NCI-H2196 (cell line): ENCODE data around the gene GSTM2.

ENCODE experiments used
- DNase-seq: peaks from one replicate; lab custom pipeline; 2025; ENCODE audit not compliant: unreplicated experiment; lab: John Stamatoyannopoulos, UW

Gene GSTM2

GRCh38 chr1:109712321-109712864 lies 44.5 kb downstream of the GSTM2 start:
- no peak for DNase-seq

GRCh38 chr1:109713636-109714035 lies 45.8 kb downstream of the GSTM2 start:
- no peak for DNase-seq

GRCh38 chr1:109714661-109715372 lies 47.0 kb downstream of the GSTM2 start:
- no peak for DNase-seq

GRCh38 chr1:109716121-109716520 lies 48.3 kb downstream of the GSTM2 start:
- DNase-seq: no peak

GRCh38 chr1:109716570-109717090 lies 48.8 kb downstream of the GSTM2 start:
- no peak for DNase-seq

- no peak for DNase-seq
These were observed 49.9 kb downstream of the GSTM2 start for GRCh38 chr1:109717729-109718128.

- DNase-seq: no peak
These were observed 50.6 kb downstream of the GSTM2 start for GRCh38 chr1:109718495-109718894.

GRCh38 chr1:109719337-109719837 lies 51.5 kb downstream of the GSTM2 start:
- no peak for DNase-seq

GRCh38 chr1:109721042-109721441 lies 53.2 kb downstream of the GSTM2 start:
- no peak for DNase-seq

- no peak for DNase-seq
These were observed 54.1 kb downstream of the GSTM2 start for GRCh38 chr1:109721971-109722370.

- DNase-seq: no peak
These were observed 55.2 kb downstream of the GSTM2 start for GRCh38 chr1:109722908-109723691.
